WI38 (cell line): ENCODE results near the gene ROR1.
"Not testable (repeated sequence)": the region's sequence is repeated elsewhere in the genome, so short reads cannot be mapped to it uniquely, and the experiment has no call there.

Source experiments
- H3K4me3 ChIP-seq: 2 replicates; pipeline ENCODE4 v1.5.1; 2011; ENCODE audit warnings: low read depth, mild to moderate bottlenecking, control low read depth, low read length
- TF ChIP-seq, protein P1 (sequence below): IDR thresholded peaks from 2 replicates; pipeline ENCODE4 v1.5.1; 2012; ENCODE audit warnings: low read depth, mild to moderate bottlenecking, control low read depth, low read length

ROR1 gene

GRCh38 chr1:63782982-63783381 is 9.2 kb downstream of the ROR1 start:
- H3K4me3 ChIP-seq, result no peak overlapping the region
- TF ChIP-seq, protein P1, sequence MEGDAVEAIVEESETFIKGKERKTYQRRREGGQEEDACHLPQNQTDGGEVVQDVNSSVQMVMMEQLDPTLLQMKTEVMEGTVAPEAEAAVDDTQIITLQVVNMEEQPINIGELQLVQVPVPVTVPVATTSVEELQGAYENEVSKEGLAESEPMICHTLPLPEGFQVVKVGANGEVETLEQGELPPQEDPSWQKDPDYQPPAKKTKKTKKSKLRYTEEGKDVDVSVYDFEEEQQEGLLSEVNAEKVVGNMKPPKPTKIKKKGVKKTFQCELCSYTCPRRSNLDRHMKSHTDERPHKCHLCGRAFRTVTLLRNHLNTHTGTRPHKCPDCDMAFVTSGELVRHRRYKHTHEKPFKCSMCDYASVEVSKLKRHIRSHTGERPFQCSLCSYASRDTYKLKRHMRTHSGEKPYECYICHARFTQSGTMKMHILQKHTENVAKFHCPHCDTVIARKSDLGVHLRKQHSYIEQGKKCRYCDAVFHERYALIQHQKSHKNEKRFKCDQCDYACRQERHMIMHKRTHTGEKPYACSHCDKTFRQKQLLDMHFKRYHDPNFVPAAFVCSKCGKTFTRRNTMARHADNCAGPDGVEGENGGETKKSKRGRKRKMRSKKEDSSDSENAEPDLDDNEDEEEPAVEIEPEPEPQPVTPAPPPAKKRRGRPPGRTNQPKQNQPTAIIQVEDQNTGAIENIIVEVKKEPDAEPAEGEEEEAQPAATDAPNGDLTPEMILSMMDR, result no peak

GRCh38 chr1:63784083-63784482 is 10.3 kb downstream of the ROR1 start:
- H3K4me3 ChIP-seq, result no peak overlapping the region
- TF ChIP-seq, protein P1, result no peak

DNA sequence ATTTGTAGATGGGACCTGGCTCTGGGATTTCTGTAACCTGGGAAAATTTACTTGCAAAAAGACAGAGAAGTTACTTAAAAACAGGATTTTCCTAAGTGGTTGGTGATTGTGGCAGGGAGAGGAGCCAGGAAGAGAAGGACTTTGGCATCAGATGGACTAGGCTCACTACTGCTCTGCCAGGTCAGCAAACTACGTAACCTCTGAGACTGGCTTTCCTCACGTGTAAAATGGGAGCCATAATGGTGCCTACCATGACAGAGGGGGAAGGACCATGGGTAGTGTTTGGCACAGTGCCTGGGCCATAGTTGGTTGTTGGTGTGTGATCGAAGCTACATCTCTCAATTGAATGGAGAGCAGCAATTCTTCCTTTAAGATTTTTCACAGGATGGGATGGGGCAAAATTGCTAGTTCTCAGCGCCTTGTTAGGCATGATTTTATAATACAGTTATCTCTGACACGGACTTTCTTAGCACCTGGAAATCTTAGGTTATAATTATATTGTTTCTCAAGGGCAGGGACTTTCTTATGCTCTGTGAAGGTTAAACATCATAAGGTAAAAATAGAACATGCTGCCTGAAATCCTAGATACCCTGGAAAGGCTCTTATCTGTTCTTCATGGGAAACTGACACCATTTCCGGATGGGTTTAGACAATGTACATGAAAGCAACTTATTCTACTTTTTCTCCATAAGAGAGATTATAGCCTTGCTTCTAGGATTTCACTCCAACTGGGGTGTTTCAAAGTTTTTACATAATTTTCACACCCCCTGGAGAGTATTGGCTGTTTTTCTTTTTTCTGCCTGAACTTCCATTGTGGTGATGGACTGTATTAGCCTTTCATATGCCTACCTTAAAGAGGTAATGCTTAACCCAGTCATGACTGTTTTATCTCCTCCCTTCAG is 10.9 kb downstream of the ROR1 start:
- H3K4me3 ChIP-seq, result no peak overlapping the region
- TF ChIP-seq, protein P1, result no peak

GRCh38 chr1:63787270-63787669 is 13.5 kb downstream of the ROR1 start:
- not testable (repeated sequence) for H3K4me3 ChIP-seq

DNA sequence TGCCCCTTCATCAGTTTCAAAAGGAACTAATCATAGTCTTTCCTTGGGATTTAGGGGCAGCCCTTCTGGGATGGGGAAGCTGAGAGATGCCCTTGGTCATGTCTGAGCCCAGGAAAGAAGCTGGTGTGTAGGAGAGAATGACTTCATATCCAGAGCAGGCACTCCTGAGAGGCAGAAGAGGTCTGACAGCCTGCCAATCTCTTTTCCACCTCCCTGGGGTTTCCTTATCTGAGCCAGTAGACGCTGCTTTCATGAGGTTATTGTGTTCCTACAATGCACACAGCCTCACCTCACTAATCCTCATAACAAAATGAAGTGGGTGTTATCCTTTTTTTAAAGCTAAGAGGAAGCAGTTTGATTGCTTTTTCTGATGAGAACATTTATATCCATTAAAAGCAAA is 14.1 kb downstream of the ROR1 start:
- H3K4me3 ChIP-seq, result no peak overlapping the region
- TF ChIP-seq, protein P1, result no peak

DNA sequence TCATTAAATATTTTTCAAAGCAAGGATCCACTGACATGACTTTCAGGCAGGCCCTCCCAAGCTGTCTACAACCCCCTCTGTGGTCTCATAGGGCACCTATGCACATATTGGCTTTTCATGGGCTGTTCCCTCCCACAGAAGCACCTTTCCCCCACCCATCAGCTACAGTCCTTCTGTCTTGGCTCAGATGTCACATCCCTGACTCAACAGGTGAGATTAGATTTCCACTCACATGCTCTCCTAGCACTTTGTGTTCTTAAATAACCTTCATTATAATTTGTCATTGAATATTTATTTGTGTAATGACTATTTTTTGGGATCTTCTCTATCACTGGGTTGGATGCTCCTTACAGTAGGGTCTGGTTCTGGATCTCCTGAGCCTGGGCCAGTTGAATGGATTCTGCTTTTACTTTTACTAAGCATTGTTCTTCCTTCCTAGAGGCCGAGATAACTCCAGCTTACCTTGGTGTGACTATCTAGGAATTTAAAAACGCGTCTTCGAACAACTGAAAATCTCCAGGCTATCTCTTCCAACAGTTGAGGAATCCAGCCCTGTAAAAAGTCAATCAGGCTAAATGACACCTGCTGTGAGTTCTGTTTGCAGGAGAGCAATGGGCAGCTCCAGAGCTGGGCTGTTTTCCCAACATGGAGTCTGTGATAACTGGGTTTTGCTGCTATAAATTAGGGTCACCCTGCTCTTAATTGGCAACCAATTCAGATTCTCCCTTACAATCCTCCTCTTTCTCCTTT is 16.2 kb downstream of the ROR1 start:
- TF ChIP-seq, protein P1, result no peak
- H3K4me3 ChIP-seq, result no peak overlapping the region

- TF ChIP-seq, protein P1, result no peak
- H3K4me3 ChIP-seq, result no peak overlapping the region
These were observed 17.2 kb downstream of the ROR1 start for GRCh38 chr1:63790989-63791388.
